DMS79 treated with DMSO at 0.1 percent for 48 hours (cell line): ENCODE measurements around the gene SLC16A1.
A peak's percentile ranks its signal among the peaks of the same experiment; 100 is the strongest.
"Not testable (repeated sequence)": the region's sequence is repeated elsewhere in the genome, so short reads cannot be mapped to it uniquely, and the experiment has no call there.

ENCODE experiments used
- DNase-seq: peaks from one replicate; lab custom pipeline; 2025; lab: John Stamatoyannopoulos, UW

SLC16A1 gene, protein sequence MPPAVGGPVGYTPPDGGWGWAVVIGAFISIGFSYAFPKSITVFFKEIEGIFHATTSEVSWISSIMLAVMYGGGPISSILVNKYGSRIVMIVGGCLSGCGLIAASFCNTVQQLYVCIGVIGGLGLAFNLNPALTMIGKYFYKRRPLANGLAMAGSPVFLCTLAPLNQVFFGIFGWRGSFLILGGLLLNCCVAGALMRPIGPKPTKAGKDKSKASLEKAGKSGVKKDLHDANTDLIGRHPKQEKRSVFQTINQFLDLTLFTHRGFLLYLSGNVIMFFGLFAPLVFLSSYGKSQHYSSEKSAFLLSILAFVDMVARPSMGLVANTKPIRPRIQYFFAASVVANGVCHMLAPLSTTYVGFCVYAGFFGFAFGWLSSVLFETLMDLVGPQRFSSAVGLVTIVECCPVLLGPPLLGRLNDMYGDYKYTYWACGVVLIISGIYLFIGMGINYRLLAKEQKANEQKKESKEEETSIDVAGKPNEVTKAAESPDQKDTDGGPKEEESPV

DNA sequence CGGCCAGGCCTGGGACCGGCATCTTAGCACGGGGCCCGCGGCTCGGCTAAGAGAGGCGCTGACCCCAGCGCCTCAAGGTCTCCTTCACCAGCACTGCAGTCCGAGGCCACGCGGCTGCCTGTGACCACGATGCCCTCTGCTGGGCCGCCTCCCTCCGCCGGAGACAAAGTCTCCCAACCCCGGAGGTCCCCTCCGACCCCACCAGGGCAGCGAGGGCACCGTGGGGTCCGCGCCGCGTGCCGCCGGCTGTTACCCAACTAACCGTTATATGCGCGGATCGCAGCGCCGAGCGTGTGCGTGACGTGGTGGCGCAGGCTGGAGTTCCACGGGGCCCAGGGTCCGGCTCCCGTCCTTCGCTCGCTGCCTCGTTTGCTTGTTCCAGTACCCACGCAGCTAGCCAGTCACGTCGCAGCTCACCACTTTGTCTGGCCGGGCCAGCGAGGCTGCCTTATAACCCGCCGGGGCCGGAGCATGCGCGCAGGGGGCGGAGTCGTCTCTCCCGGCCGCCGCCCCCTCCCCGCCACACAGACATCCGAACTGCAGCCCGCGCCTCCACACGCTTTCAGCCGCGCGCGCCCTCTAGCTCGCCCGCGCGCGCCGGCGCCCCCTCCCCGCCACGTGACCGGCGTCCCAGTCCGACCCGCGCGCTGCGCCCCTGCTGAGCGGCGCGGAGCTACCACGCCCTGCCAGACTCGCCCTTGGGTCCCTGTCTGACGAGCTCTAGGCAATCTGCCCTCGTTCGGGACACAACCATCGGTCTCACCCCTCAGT is at the start of gene SLC16A1:
SLC16A1 (minus strand) TSS at position 424 of the 771 bp plus-strand sequence. CDS start 26,888 bp downstream, outside the sequence.
- peak; percentile 87 for DNase-seq

DNA sequence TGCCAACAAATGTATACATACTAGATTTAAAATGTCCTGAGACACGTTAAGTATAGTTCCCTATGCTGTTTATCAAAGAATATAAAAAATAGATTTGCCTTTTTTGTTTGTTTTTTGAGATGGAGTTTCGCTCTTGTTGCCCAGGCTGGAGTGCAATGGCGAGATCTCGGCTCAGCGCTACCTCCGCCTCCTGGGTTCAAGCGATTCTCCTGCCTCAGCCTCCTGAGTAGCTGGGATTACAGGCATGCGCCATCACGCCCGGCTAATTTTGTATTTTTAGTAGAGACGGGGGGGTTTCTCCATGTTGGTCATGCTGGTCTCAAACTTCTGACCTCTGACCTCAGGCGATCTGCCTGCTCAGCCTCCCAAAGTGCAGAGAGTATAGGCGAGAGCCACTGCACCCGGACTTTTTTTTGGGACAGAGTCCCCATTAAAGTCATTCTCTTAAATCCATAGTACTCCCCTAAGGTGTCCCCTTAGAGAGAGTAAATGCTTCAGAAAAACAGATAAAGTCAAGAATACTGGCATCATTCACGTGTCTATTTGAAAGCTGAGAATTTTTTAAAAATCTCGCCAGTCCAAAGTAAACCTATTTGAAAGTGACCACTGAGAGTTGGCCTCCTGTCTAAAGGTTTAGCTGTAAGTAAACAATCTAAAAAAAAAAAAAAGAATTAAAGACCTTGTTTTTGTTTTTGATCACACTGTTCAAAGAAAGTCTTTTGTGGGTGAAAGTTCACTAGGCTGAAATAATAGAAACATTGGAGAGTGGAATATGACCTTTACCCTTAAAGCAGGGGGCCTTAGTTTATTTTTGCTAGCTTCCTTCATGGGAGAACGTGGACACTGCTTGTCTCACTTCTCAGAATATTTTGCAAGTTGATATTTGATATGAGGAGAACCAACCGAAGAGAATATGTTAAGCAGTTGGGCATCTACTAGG is 48.0 kb upstream of the SLC16A1 start:
- no peak for DNase-seq

DNA sequence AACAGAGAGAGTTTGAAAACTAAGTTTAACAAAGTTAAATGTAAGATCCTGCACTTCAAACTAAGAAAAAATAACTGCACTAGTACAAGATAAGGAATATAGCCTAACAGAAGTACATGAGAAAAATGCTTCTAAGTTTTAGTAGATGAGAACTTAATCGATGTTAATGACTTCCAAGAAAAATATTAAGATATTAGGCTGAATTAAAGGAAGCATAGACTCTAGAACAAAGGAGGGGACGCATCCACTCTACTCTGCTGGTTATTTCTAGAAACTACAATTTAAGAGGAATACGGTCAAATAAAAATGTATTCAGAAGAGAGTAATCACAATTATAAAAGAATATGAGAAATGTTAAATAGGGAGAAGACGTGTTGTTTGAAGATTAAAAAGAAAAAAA is 46.3 kb upstream of the SLC16A1 start:
- no peak for DNase-seq

DNA sequence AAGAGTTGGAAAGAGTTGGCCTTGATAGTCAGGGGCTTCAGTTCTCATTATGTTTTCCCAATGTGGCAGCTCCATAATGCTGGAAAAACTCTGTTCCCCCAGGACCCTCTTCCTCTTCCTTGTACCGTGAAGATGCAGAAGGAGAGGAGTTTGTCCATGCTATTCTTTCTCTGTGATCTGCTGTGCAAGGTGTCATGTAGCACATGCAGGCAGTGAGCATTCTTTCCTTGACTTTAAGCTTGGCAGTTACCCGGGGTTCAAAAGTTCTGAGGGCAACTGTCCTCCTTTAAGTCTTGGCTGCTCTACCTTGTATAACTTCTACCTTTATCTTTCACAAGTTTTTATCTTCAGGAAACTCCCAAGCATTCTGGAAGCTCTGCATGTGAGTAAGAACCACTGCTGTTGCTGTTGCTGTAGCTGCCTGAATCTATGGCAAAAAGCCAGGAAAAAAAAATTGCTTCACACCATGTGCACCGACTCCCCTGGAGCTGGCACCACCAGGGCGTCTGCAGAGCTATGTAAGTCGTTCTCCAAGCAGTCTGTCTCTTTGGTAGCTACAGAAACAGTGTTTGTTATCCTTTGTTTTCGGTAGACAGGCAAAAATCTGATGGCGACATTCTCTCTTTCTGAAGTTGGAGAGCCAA is 42.7 kb upstream of the SLC16A1 start:
- peak; percentile 12 for DNase-seq

DNA sequence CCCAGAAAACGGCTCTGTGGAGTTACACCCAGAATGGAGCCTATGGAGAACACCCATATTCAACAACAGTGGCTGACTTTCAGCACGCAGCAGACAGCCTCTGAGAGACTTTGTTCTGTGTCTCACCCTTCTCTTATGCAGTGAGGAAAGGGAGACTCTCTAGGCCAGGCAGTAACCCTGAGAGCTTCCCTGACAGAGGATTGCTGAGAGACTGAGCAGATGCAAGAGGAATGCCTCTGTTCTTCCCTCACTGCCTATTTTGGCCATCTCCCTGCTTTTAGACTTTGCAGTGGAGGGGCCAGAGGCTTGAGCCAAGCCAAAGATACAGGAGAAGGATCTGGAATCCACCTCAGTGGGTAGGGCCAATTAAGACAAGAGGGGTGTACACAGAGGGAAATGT is 41.8 kb upstream of the SLC16A1 start:
- no peak for DNase-seq

DNA sequence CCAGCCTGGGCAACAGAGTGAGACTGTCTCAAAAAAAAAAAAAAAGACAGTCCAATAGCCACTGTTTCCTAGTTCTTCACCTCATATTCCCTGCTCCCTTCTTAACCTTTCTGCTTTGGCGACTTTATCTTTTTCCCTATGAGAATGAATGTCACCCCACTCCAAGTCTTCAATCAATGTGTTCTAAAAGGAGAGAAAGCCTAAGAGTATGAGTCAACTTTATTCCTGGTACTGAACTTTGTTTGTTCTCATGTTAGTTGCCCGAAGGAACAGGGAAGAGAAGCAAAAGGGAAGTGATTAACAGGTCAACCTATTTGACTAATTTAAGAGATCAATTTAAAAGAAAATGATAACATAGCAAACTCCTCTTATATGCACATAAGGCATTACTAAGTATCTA is 39.9 kb upstream of the SLC16A1 start:
- no peak for DNase-seq

DNA sequence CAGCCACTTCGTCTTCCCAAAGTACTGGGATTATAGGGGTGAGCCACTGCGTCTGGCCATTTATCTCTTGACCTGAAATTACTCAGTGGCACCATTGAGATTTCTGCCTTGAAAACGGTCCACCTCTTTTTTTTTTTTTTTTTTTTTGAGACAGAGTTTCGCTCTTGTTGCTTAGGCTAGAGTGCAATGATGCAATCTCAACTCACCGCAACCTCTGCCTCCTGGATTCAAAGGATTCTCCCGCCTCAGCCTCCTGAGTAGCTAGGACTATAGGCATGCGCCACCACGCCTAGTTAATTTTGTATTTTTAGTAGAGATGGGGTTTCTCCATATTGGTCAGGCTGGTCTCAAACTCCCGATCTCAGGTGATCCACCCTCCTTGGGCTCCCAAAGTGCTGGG is 39.0 kb upstream of the SLC16A1 start:
- not testable (repeated sequence) for DNase-seq

DNA sequence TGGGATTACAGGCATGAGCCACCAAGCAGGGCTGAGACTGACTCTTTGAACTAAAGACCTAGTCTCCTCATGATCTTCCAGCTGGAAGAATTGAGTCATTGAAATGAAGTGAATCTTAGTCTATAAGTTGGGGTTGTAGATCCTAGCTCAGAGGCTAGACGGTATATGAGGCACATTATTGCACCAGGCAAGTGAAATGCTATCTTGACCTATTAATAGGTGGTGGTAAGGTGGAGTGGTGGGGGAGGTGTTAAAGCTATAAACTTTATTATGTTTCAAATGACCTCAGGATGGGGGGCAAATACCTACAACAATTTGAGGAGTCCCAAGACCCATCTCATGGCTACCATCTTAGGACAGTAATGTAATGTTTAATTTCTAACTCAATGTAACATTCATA is 36.8 kb upstream of the SLC16A1 start:
- no peak for DNase-seq

DNA sequence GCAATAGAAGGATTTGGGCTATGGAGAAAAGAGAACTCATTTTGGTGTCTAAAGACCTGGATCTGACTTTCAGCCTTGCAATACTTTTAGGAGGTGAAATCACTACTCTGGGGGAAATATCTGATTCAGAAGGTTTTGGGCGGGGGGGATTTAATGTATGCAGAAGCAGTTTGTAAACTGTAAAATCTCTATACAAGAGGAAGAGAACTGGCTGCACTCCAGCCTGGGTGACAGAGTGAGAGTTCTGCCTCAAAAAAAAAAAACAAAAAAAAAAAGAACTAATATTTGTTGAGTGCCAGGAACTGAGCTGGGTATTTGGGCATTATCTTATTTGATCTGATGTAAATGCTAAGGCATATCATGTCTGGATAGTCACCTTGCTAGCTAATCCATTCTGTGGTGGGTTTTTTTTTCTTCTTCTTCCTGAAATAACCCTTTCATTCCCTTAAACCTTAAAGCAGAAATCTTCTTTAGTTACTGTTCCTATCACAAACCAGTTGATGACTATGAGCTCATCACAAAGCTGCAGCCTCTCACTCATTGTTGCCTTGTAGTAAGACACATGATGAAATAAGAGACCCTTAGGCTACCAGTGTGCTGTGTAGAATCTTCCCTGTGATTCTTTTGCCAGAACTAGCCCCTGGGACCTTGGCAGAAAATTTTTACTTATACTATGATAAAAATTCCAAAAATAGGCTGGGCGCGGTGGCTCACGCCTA is 35.6 kb upstream of the SLC16A1 start:
- DNase-seq = no peak

DNA sequence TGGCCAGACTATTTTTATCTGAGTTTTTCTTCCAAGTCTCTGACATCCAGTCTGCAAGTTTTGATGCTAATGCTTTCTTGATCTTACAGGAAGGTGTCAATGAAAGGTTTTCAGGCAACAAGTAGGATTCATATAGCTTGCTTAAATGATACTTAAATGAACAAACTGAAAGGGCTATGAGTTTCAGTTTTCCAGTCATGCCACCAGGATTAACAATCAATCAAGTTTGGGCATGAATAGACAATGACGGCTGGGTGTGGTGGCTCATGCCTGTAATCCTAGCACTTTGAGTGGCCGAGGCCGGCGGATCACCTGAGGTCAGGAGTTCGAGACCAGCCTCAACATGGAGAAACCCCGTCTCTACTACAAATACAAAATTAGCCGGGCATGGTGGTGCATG is 34.3 kb upstream of the SLC16A1 start:
- DNase-seq = no peak

DNA sequence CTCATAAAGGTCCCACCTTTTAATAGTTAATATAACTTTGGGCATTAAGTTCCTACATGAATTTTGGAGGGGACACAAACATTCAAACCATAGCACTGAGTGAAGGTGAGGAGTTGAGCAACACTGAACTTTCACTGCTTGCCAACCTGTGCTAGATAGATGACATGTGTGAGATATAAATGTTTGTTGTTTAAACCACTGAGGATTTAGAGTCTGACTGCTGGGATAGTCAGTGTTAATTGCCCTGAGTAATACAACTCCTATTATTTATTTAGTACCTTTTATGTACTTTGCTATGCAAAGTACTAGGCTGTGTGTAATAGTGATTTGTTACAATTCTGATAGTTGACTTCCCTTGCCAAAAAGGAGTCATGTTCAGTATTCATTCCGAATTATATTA is 32.4 kb upstream of the SLC16A1 start:
- no peak for DNase-seq

DNA sequence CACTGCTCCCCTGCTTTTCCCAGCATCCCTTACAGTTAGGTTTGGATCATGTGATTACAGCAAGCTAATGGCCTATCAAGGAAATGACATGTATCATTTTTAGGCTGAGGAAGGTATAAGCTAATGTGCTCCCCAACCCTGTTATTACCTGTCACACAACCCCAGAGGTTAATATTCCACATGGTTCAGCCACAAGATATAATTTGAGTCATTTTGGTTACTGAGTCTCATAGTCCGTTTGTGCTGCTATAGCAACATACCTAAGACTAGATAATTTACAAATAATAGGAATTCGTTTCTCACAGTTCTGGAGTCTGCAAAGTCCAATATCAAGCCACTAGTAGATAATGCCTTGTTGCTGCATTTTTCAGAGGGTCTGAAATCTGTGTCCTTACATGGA is 29.1 kb upstream of the SLC16A1 start:
- DNase-seq = no peak

DNA sequence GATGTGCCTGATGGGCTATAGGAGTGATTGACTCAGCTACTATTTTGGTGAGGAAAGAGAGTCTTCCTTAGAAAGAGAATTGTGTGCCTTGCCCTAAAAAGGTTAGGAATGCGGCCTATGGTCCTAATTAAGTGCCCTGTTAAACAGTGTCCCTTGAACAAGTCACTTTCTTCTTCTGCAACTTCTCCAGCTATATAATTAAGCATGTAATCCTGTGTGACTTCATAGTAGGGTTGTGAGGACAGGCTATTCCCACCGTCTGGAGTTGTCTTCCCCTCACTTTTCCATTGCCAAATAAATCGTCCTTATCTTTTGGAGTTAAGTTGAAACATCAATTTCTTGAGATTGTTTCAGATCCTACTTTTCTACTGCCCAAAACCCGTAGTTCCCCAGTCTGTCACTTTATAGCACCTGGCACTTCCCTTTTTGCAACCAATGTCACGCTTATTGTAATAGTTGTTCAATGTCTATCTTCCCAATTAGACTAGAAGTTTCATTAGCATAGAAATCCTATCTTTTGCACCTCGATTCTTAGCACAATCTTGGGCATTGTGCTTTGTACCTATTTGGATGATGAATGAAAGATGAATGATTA is 27.6 kb upstream of the SLC16A1 start:
- DNase-seq = no peak

DNA sequence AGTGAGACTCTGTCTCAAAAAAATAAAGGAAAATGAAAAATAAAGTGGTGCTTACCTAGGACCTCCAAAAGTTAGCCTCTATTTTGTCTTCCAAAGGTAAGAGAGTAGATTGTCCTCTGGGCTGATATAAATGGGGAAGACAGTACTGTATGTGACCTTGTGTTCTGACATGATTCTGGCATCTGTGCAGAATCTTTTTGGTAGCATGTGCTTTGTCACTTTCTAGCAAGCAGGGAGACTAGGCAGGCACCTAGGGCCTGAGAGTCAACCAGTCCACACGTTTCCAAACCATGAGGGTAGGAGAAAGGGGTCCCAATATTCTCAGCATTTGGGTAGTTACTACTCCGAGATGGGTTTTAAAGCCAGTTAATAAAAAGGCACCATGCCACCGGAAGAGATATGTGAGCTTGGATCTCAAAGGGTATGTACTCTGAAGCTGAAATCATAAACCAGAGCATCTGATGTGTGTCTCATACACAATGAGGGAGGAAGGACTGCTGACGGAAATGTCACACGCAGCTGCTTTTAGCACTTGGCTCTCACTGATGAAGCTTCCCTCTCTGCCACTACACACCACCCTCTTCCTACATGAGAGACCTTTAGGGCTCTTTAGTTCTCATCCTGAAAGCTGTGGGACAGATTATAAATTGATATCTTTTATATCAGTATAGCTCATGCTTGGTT is 27.0 kb upstream of the SLC16A1 start:
- no peak for DNase-seq

DNA sequence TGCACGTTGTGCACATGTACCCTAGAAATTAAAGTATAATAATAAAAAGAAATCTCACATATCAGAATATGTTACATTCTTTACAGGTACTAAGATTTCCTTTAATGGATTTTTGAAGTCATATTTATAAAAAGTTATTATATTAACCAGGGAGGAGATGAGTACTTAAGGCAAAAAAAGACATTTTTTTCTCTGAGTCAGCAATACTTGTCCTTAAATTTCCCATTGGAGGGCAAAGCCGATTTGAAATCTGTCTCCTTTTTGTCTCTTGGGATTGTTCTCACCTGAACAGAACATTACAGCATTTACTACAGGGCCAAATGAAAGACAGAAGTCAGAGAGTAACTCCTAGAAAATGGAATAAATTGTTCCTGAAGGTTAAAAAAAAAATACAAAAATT is 26.3 kb upstream of the SLC16A1 start:
- no peak for DNase-seq

DNA sequence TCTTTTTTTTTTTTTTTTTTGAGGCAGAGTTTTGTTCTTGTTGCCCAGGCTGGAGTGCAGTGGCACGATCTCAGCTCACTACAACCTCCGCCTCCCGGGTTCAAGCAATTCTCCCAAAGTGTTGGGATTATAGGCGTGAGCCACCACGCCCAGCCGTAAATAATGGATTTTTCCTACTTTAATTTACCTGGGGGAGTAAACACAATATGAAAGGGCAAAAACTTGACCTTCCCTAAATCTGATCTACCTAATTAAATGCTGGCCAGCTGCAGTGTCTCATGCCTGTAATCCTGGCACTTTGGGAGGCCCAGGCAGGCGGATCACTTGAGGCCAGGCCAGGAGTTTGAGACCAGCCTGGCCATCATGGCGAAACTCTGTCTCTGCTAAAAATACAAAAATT is 25.8 kb upstream of the SLC16A1 start:
- DNase-seq = not testable (repeated sequence)

DNA sequence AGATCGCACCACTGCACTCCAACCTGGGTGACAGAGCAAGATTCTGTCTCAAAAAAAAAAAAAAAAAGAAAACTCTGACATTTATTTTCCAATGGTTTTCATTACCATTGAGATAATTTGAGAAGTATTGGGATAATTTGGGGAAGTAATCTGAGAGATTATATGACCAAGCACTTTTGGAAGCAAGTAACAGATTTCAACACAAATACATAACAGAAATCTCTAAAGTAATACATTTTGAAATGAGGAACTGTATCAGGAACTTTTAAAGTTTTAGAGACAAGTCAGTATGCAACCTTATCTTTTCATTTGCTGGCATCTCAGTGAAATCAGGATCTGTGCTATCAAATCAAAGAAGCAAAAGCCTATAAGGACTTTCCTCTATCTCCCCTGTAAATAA is 25.4 kb upstream of the SLC16A1 start:
- no peak for DNase-seq

DNA sequence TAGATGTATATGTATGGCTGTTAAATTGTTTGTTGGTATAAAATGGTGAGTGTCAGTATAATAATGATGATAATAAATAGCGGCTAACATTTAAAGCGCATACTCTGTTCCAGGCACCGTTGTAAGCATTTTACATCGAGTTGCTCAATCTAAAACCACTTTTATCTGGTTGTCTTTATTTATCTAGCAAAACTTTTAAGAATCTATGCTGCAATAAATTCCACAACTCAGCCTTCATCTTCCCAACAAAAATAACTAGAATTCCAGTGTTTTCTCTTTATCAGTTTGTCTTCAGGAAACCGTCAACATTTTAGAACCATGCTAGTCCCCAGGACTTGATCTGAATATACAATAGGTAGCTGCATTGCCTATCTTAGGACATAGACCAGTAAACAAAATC is 19.3 kb upstream of the SLC16A1 start:
- no peak for DNase-seq

DNA sequence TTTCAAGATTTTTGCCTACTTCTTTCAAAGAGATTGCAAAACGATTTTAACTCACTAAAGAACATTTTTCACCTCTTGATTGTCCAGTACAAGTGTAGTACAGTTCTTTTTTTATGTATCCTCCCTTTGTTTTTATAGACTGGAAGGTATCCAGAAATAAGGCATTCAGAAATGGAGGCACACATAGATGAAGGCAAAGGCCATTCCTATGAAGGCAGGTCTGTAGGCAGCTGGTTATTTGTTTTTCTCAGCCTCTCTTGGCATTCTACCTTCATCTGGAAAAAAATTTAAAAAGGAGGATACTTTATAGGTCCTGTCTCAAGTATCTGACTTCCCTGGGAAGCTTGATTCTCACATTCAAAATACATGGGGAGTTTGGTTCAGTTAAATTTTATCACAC is 18.6 kb upstream of the SLC16A1 start:
- no peak for DNase-seq

DNA sequence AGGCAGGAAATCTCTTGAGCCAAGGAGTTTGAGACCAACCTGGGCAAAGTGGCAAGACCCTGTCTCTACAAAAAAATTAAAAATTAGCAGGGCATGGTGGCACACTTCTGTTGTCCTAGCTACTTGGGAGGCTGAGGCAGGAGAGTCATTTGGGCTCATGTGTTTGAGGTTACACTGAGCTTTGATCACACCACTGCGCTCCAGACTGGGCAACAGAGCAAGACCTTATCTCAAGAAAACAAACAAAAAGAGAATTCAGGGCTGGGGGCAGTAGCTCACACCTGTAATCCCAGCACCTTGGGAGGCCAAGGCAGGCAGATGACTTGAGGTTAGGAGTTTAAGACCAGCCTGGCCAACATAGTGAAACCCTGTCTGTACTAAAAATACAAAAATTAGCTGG is 17.8 kb upstream of the SLC16A1 start:
- no peak for DNase-seq
